Gastrocnemius medialis (tissue), 4 donors: ENCODE results near the gene MAN2C1.
"Not testable (repeated sequence)": the region's sequence is repeated elsewhere in the genome, so short reads cannot be mapped to it uniquely, and the experiment has no call there.

ENCODE experiments used
- CTCF ChIP-seq, 5 experiments: fragments of 450-650 bp in 3 of 5; fragments of 200-600 bp in 2 of 5; sonication (generic) in 2 of 5; IDR thresholded peaks in 4 of 5; conservative IDR thresholded peaks in 1 of 5; 1 replicate in 4 of 5; 2 replicates in 1 of 5; pipeline ENCODE4 v1.5.1; 2016 to 2019; ENCODE audit warnings: antibody characterized with exemption in 5 of 5, mild to moderate bottlenecking in 3 of 5, moderate library complexity in 3 of 5
- POLR2A ChIP-seq, 2 donors: fragments of 450-650 bp; IDR thresholded peaks; one replicate each; pipeline ENCODE4 v1.6.1; 2017; ENCODE audit warnings: antibody characterized with exemption in 2 of 2, mild to moderate bottlenecking in 2 of 2, moderate library complexity in 2 of 2

DNA sequence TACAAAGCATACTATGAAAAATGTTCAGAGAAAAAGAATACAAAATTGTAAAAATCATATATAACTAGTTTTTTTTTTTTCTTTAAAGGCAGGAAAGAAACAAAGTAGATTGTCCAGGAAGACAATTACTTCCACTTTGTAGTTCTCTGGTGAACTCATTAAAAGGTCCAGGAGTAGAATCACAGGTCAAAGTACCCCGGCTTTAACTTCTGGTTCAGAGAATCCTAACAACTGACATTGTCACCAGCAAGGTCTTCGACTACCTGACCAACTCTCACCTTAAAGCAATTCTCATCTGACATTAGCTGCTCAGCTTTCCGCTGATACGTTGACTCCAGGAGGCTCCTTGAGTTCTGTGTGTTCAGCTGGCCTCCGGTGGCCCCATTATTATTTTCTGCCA, 15.6 kb upstream of the MAN2C1 start:
- TF ChIP-seq POLR2A (IDR thresholded peaks at IDR 0.05); CTCF (IDR thresholded peaks at IDR 0.05 in 4 of 5, conservative IDR thresholded peaks at IDR 0.05 in 1 of 5): not testable (repeated sequence)
